ENCODE measurements around the gene SLC48A1.
A peak's percentile ranks its signal among the peaks of the same experiment; 100 is the strongest.

Gene SLC48A1

GRCh38 chr12:47779301-47779942, 6.4 kb downstream of the SLC48A1 start:
- H3K36me3 ChIP-seq (ENCODE audit: control insufficient read depth in 2 of 2, insufficient read depth in 2 of 2, low read length in 2 of 2) = peaks cover 6 to 21% of the 10 kb centered on the region in 2 donors
- peak overlapping the region; percentile 31 for H3K27ac ChIP-seq (ENCODE audit: low read length)
- no peak overlapping the region for H3K4me3 ChIP-seq (ENCODE audit: low read length in 2 of 2)
- no peak overlapping the region for H3K9ac ChIP-seq (ENCODE audit: low read length in 2 of 2)
- H3K4me1 ChIP-seq (ENCODE audit: control insufficient read depth, insufficient read depth, low read length) = peaks cover 58% of the 10 kb centered on the region
- H3K27me3 ChIP-seq (ENCODE audit: control insufficient read depth in 1 of 2, insufficient read depth in 2 of 2, low read length in 2 of 2) = no peaks in the 10 kb centered on the region
- no peaks in the 10 kb centered on the region for H3K9me3 ChIP-seq (ENCODE audit: control insufficient read depth in 2 of 2, low read length in 2 of 2)

GRCh38 chr12:47779943-47780504, 7.0 kb downstream of the SLC48A1 start:
- H3K4me1 ChIP-seq (ENCODE audit: control insufficient read depth, insufficient read depth, low read length) = peaks cover 52% of the 10 kb centered on the region
- no peak overlapping the region for H3K4me3 ChIP-seq (ENCODE audit: low read length in 2 of 2)
- H3K36me3 ChIP-seq (ENCODE audit: control insufficient read depth in 2 of 2, insufficient read depth in 2 of 2, low read length in 2 of 2) = peaks cover 11 to 27% of the 10 kb centered on the region in 2 donors
- H3K27ac ChIP-seq (ENCODE audit: low read length) = peak overlapping the region; percentile 31
- no peaks in the 10 kb centered on the region for H3K9me3 ChIP-seq (ENCODE audit: control insufficient read depth in 2 of 2, low read length in 2 of 2)
- H3K9ac ChIP-seq (ENCODE audit: low read length in 2 of 2) = no peak overlapping the region
- H3K27me3 ChIP-seq (ENCODE audit: control insufficient read depth in 1 of 2, insufficient read depth in 2 of 2, low read length in 2 of 2) = no peaks in the 10 kb centered on the region

GRCh38 chr12:47781479-47782371, 8.7 kb downstream of the SLC48A1 start:
- H3K27me3 ChIP-seq (ENCODE audit: control insufficient read depth in 1 of 2, insufficient read depth in 2 of 2, low read length in 2 of 2) = no peaks in the 10 kb centered on the region
- H3K27ac ChIP-seq (ENCODE audit: low read length) = peak overlapping the region; percentile 24
- H3K9ac ChIP-seq (ENCODE audit: low read length in 2 of 2) = no peak overlapping the region
- peaks cover 42% of the 10 kb centered on the region for H3K4me1 ChIP-seq (ENCODE audit: control insufficient read depth, insufficient read depth, low read length)
- H3K4me3 ChIP-seq (ENCODE audit: low read length in 2 of 2) = no peak overlapping the region
- H3K9me3 ChIP-seq (ENCODE audit: control insufficient read depth in 2 of 2, low read length in 2 of 2) = no peaks in the 10 kb centered on the region
- peaks cover 26 to 42% of the 10 kb centered on the region in 2 donors for H3K36me3 ChIP-seq (ENCODE audit: control insufficient read depth in 2 of 2, insufficient read depth in 2 of 2, low read length in 2 of 2)

- H3K4me3 ChIP-seq (ENCODE audit: low read length in 2 of 2) = no peak overlapping the region
- peaks cover 38% of the 10 kb centered on the region for H3K4me1 ChIP-seq (ENCODE audit: control insufficient read depth, insufficient read depth, low read length)
- H3K27me3 ChIP-seq (ENCODE audit: control insufficient read depth in 1 of 2, insufficient read depth in 2 of 2, low read length in 2 of 2) = no peaks in the 10 kb centered on the region
- H3K27ac ChIP-seq (ENCODE audit: low read length) = peak overlapping the region; percentile 24
- H3K36me3 ChIP-seq (ENCODE audit: control insufficient read depth in 2 of 2, insufficient read depth in 2 of 2, low read length in 2 of 2) = peaks cover 32 to 49% of the 10 kb centered on the region in 2 donors
- H3K9ac ChIP-seq (ENCODE audit: low read length in 2 of 2) = no peak overlapping the region
- H3K9me3 ChIP-seq (ENCODE audit: control insufficient read depth in 2 of 2, low read length in 2 of 2) = no peaks in the 10 kb centered on the region
These were observed 9.3 kb downstream of the SLC48A1 start for GRCh38 chr12:47782372-47782770.

GRCh38 chr12:47783024-47783755, 10.2 kb downstream of the SLC48A1 start:
- peaks cover 40 to 57% of the 10 kb centered on the region in 2 donors for H3K36me3 ChIP-seq (ENCODE audit: control insufficient read depth in 2 of 2, insufficient read depth in 2 of 2, low read length in 2 of 2)
- H3K4me1 ChIP-seq (ENCODE audit: control insufficient read depth, insufficient read depth, low read length) = peaks cover 30% of the 10 kb centered on the region
- H3K27me3 ChIP-seq (ENCODE audit: control insufficient read depth in 1 of 2, insufficient read depth in 2 of 2, low read length in 2 of 2) = no peaks in the 10 kb centered on the region
- no peak overlapping the region for H3K4me3 ChIP-seq (ENCODE audit: low read length in 2 of 2)
- no peaks in the 10 kb centered on the region for H3K9me3 ChIP-seq (ENCODE audit: control insufficient read depth in 2 of 2, low read length in 2 of 2)
- H3K9ac ChIP-seq (ENCODE audit: low read length in 2 of 2) = peak overlapping the region in 1 of 2 donors; percentile 13
- H3K27ac ChIP-seq (ENCODE audit: low read length) = peak overlapping the region; percentile 24

GRCh38 chr12:47783821-47784819, 11.1 kb downstream of the SLC48A1 start:
- Histone ChIP-seq H3K27ac (ENCODE audit: low read length) (no peak overlapping the region), H3K4me1 (ENCODE audit: control insufficient read depth, insufficient read depth, low read length) (peaks cover 21% of the 10 kb centered on the region), H3K36me3 (ENCODE audit: control insufficient read depth in 2 of 2, insufficient read depth in 2 of 2, low read length in 2 of 2) (peaks cover 48 to 65% of the 10 kb centered on the region in 2 donors)

GRCh38 chr12:47785036-47785886, 12.2 kb downstream of the SLC48A1 start:
- Histone ChIP-seq H3K27ac (ENCODE audit: low read length) (peak overlapping the region; percentile 62), H3K36me3 (ENCODE audit: control insufficient read depth in 2 of 2, insufficient read depth in 2 of 2, low read length in 2 of 2) (peaks cover 59 to 72% of the 10 kb centered on the region in 2 donors)

More at GRCh38 chr12:47783821-47784819, 11.1 kb downstream of the SLC48A1 start:
- Histone ChIP-seq H3K9me3 (ENCODE audit: control insufficient read depth in 2 of 2, low read length in 2 of 2) (no peaks in the 10 kb centered on the region), H3K27me3 (ENCODE audit: control insufficient read depth in 1 of 2, insufficient read depth in 2 of 2, low read length in 2 of 2) (no peaks in the 10 kb centered on the region), H3K4me3 (ENCODE audit: low read length in 2 of 2) (no peak overlapping the region), H3K9ac (ENCODE audit: low read length in 2 of 2) (no peak overlapping the region)

GRCh38 chr12:47785887-47786661, 13.0 kb downstream of the SLC48A1 start:
- Histone ChIP-seq H3K27me3 (ENCODE audit: control insufficient read depth in 1 of 2, insufficient read depth in 2 of 2, low read length in 2 of 2) (no peaks in the 10 kb centered on the region), H3K27ac (ENCODE audit: low read length) (peak overlapping the region; percentile 62), H3K9ac (ENCODE audit: low read length in 2 of 2) (no peak overlapping the region), H3K4me1 (ENCODE audit: control insufficient read depth, insufficient read depth, low read length) (peaks cover 16% of the 10 kb centered on the region), H3K36me3 (ENCODE audit: control insufficient read depth in 2 of 2, insufficient read depth in 2 of 2, low read length in 2 of 2) (peaks cover 65 to 79% of the 10 kb centered on the region in 2 donors), H3K4me3 (ENCODE audit: low read length in 2 of 2) (no peak overlapping the region), H3K9me3 (ENCODE audit: control insufficient read depth in 2 of 2, low read length in 2 of 2) (no peaks in the 10 kb centered on the region)

More at GRCh38 chr12:47785036-47785886, 12.2 kb downstream of the SLC48A1 start:
- no peaks in the 10 kb centered on the region for H3K27me3 ChIP-seq (ENCODE audit: control insufficient read depth in 1 of 2, insufficient read depth in 2 of 2, low read length in 2 of 2)
- no peak overlapping the region for H3K4me3 ChIP-seq (ENCODE audit: low read length in 2 of 2)
- no peaks in the 10 kb centered on the region for H3K9me3 ChIP-seq (ENCODE audit: control insufficient read depth in 2 of 2, low read length in 2 of 2)
- peaks cover 16% of the 10 kb centered on the region for H3K4me1 ChIP-seq (ENCODE audit: control insufficient read depth, insufficient read depth, low read length)
- H3K9ac ChIP-seq (ENCODE audit: low read length in 2 of 2) = no peak overlapping the region
